Parathyroid adenoma (tissue), 2 donors: ENCODE data around the gene SPON2.

Experiments used
- H2AFZ ChIP-seq: fragments of 300-600 bp; sonication (generic); one replicate; pipeline ENCODE4 v1.7.0; 2017; ENCODE audit warnings: antibody characterized with exemption, mild to moderate bottlenecking
- H3K27ac ChIP-seq: fragments of 300-600 bp; sonication (generic); one replicate; pipeline ENCODE4 v1.7.0; 2017
- H3K27me3 ChIP-seq: fragments of 300-600 bp; sonication (generic); one replicate; pipeline ENCODE4 v1.7.0; 2017; ENCODE audit warnings: low read length; ENCODE audit not compliant: control insufficient read depth, insufficient read depth
- H3K36me3 ChIP-seq: fragments of 300-600 bp; sonication (generic); one replicate; pipeline ENCODE4 v1.7.0; 2017; ENCODE audit warnings: low read length; ENCODE audit not compliant: control insufficient read depth, insufficient read depth
- H3K4me1 ChIP-seq: fragments of 300-600 bp; sonication (generic); one replicate; pipeline ENCODE4 v1.7.0; 2017; ENCODE audit warnings: control low read depth
- H3K4me2 ChIP-seq: fragments of 300-600 bp; sonication (generic); one replicate; pipeline ENCODE4 v1.7.0; 2017; ENCODE audit warnings: low read length
- H3K4me3 ChIP-seq: fragments of 300-600 bp; sonication (generic); one replicate; pipeline ENCODE4 v1.7.0; 2017; ENCODE audit warnings: low read depth, low read length
- H3K79me2 ChIP-seq: fragments of 300-600 bp; sonication (generic); one replicate; pipeline ENCODE4 v1.7.0; 2017; ENCODE audit warnings: control low read depth
- H3K9ac ChIP-seq: fragments of 300-600 bp; sonication (generic); one replicate; pipeline ENCODE4 v1.7.0; 2017; ENCODE audit warnings: mild to moderate bottlenecking
- H3K9me3 ChIP-seq: fragments of 300-600 bp; sonication (generic); one replicate; pipeline ENCODE4 v1.7.0; 2017; ENCODE audit warnings: low read length; ENCODE audit not compliant: control insufficient read depth
- TF ChIP-seq, protein P1 (sequence below): fragments of 300-600 bp; sonication (generic); IDR thresholded peaks from one replicate; pipeline ENCODE4 v1.7.0; 2017; ENCODE audit warnings: antibody characterized with exemption, mild to moderate bottlenecking
- donor health status: primary hyperparathyroidism.

Gene SPON2

GRCh38 chr4:1211891-1212545 lies 39.6 kb upstream of the SPON2 start:
- H3K4me3 ChIP-seq = no peak overlapping the region
- TF ChIP-seq, protein P1, sequence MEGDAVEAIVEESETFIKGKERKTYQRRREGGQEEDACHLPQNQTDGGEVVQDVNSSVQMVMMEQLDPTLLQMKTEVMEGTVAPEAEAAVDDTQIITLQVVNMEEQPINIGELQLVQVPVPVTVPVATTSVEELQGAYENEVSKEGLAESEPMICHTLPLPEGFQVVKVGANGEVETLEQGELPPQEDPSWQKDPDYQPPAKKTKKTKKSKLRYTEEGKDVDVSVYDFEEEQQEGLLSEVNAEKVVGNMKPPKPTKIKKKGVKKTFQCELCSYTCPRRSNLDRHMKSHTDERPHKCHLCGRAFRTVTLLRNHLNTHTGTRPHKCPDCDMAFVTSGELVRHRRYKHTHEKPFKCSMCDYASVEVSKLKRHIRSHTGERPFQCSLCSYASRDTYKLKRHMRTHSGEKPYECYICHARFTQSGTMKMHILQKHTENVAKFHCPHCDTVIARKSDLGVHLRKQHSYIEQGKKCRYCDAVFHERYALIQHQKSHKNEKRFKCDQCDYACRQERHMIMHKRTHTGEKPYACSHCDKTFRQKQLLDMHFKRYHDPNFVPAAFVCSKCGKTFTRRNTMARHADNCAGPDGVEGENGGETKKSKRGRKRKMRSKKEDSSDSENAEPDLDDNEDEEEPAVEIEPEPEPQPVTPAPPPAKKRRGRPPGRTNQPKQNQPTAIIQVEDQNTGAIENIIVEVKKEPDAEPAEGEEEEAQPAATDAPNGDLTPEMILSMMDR = no peak
- no peak overlapping the region for H3K27ac ChIP-seq
- H3K79me2 ChIP-seq = no peaks in the 10 kb centered on the region
- no peak overlapping the region for H3K9ac ChIP-seq
- no peaks in the 10 kb centered on the region for H3K27me3 ChIP-seq
- H2AFZ ChIP-seq = no peak overlapping the region
- H3K36me3 ChIP-seq = no peaks in the 10 kb centered on the region
- H3K4me2 ChIP-seq = no peak overlapping the region
- H3K4me1 ChIP-seq = peaks cover 4% of the 10 kb centered on the region
- no peaks in the 10 kb centered on the region for H3K9me3 ChIP-seq

DNA sequence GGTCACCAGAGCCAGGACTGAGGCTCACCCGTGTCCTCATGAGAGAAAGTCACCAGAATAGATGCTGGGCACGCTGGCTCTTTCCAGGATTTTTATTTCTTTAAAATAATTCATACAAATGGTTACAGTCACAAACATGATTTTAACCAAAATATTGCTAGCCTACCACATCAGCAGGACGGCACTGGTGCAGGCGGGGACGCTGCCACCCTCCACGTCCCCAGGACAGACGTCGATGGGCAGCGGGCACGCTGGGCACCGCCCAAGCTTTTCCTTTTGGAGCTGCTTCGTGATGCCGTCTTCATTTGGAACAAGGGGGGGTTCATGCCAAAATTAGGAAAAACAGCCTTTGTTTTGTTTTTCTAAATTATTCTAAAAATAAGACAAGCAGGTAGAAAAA lies 39.0 kb upstream of the SPON2 start:
- peaks cover 4% of the 10 kb centered on the region for H3K4me1 ChIP-seq
- TF ChIP-seq, protein P1 = no peak

GRCh38 chr4:1210971-1211370 lies 38.6 kb upstream of the SPON2 start:
- Histone ChIP-seq H3K4me1 (peaks cover 4% of the 10 kb centered on the region), H3K27ac (no peak overlapping the region), H3K9ac (no peak overlapping the region), H2AFZ (no peak overlapping the region), H3K4me2 (no peak overlapping the region), H3K79me2 (no peaks in the 10 kb centered on the region), H3K4me3 (no peak overlapping the region), H3K9me3 (no peaks in the 10 kb centered on the region), H3K27me3 (no peaks in the 10 kb centered on the region), H3K36me3 (no peaks in the 10 kb centered on the region)
- TF ChIP-seq, protein P1 = no peak

More for the DNA sequence above, 39.0 kb upstream of the SPON2 start:
- H3K79me2 ChIP-seq = no peaks in the 10 kb centered on the region
- H3K36me3 ChIP-seq = no peaks in the 10 kb centered on the region
- H3K9me3 ChIP-seq = no peaks in the 10 kb centered on the region
- H3K9ac ChIP-seq = no peak overlapping the region
- no peak overlapping the region for H3K4me3 ChIP-seq
- no peak overlapping the region for H3K27ac ChIP-seq
- H2AFZ ChIP-seq = no peak overlapping the region
- H3K4me2 ChIP-seq = no peak overlapping the region
- no peaks in the 10 kb centered on the region for H3K27me3 ChIP-seq

DNA sequence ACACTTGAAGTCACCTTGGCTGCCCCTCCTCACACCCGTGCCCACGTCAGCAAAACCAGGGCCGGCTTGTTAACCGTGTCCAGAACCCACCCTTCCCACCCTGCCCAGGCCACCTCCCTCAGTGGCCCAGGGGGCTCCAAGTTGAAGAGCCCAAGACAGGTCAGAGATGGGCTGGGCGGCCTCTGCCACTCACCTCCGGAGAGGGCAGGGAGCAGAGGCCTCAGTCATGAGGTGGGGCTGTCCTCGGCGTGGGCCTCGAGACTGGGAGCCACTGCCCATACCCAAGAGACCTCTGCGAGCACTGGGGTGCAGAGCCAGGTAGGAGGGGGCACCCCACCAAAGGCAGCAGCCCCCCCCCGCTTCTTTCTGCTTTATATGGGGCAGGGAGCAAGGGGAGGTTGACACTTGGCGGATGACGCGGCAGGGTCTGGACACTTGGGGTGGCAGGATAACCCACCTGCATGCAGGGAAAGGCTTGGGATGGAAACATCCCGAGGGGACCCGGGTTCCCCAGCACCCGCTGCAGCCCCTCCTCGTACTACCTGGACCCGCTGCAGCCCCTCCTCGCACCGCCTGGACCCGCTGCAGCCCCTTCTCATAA lies 38.0 kb upstream of the SPON2 start:
- Histone ChIP-seq H3K4me3 (no peak overlapping the region), H3K27me3 (no peaks in the 10 kb centered on the region), H3K9ac (no peak overlapping the region), H3K27ac (no peak overlapping the region), H2AFZ (no peak overlapping the region), H3K4me2 (no peak overlapping the region), H3K79me2 (no peaks in the 10 kb centered on the region), H3K36me3 (no peaks in the 10 kb centered on the region), H3K4me1 (peaks cover 4% of the 10 kb centered on the region), H3K9me3 (no peaks in the 10 kb centered on the region)
- TF ChIP-seq, protein P1 = no peak

- H3K27me3 ChIP-seq = no peaks in the 10 kb centered on the region
- TF ChIP-seq, protein P1 = no peak
- peaks cover 4% of the 10 kb centered on the region for H3K4me1 ChIP-seq
- H3K79me2 ChIP-seq = no peaks in the 10 kb centered on the region
- H3K27ac ChIP-seq = no peak overlapping the region
- H3K36me3 ChIP-seq = no peaks in the 10 kb centered on the region
- H2AFZ ChIP-seq = no peak overlapping the region
- H3K9ac ChIP-seq = no peak overlapping the region
- H3K4me2 ChIP-seq = no peak overlapping the region
- H3K4me3 ChIP-seq = no peak overlapping the region
- no peaks in the 10 kb centered on the region for H3K9me3 ChIP-seq
These were observed 37.4 kb upstream of the SPON2 start for GRCh38 chr4:1209821-1210220.
